Esophagus muscularis mucosa (tissue), 3 donors: ENCODE measurements around the gene UCHL3.

Experiments used
- CTCF ChIP-seq, 3 experiments: fragments of 200-600 bp in 2 of 3; fragments of 450-650 bp in 1 of 3; sonication (generic) in 2 of 3; IDR thresholded peaks; one replicate each; pipeline ENCODE4 v1.5.1; 2017 to 2019; ENCODE audit warnings: antibody characterized with exemption in 3 of 3, mild to moderate bottlenecking in 2 of 3, moderate library complexity in 1 of 3
- POLR2AphosphoS5 ChIP-seq, 2 donors: sonication (generic); formaldehyde crosslinking; IDR thresholded peaks; one replicate each; pipeline ENCODE4 v1.6.1; 2017; ENCODE audit warnings: antibody characterized with exemption in 2 of 2

- TF ChIP-seq POLR2AphosphoS5 (IDR thresholded peaks at IDR 0.05) (no peak), CTCF (IDR thresholded peaks at IDR 0.05) (no peak)
Measured at GRCh38 chr13:75556961-75557360, 7.4 kb downstream of the UCHL3 start.
